ENCODE data around the gene ETF1.

The ETF1 gene

GRCh38 chr5:138542956-138543729 lies at the start of gene ETF1:
TSS of gene ETF1 (minus strand) at chr5:138543236. CDS start at chr5:138542918, 318 bp downstream.
- H3K36me3 Mint-ChIP-seq = peaks cover 88% of the 10 kb centered on the region
- H3K4me3 Mint-ChIP-seq = peak within 1 kb of the TSS; percentile 92
- peak within 1 kb of the TSS; percentile 99 for H3K27ac Mint-ChIP-seq
- peak; percentile 93 to 99 for DNase-seq (ENCODE audit: low spot score in 2 of 2)
- no peaks in the 10 kb centered on the region for H3K9me3 Mint-ChIP-seq
- H3K4me1 Mint-ChIP-seq = peaks cover 63% of the 10 kb centered on the region
- ATAC-seq = peak; percentile 95

- H3K4me3 Mint-ChIP-seq = no peak overlapping the region
- no peaks in the 10 kb centered on the region for H3K9me3 Mint-ChIP-seq
- no peak for DNase-seq (ENCODE audit: low spot score in 2 of 2)
- no peaks in the 10 kb centered on the region for H3K36me3 Mint-ChIP-seq
- ATAC-seq = no peak
- H3K4me1 Mint-ChIP-seq = no peaks in the 10 kb centered on the region
- H3K27ac Mint-ChIP-seq = peak overlapping the region; percentile 13
Measured at GRCh38 chr5:138588013-138588788, 45.2 kb upstream of the ETF1 start.

GRCh38 chr5:138585157-138585556 lies 42.1 kb upstream of the ETF1 start:
- ATAC-seq (no peak), DNase-seq (ENCODE audit: low spot score in 2 of 2) (no peak)
- Mint-ChIP-seq H3K36me3 (no peaks in the 10 kb centered on the region), H3K27ac (no peak overlapping the region), H3K4me3 (no peak overlapping the region), H3K4me1 (no peaks in the 10 kb centered on the region), H3K9me3 (no peaks in the 10 kb centered on the region)

GRCh38 chr5:138583984-138584637 lies 41.1 kb upstream of the ETF1 start:
- Mint-ChIP-seq H3K4me1 (no peaks in the 10 kb centered on the region), H3K9me3 (no peaks in the 10 kb centered on the region), H3K27ac (no peak overlapping the region), H3K36me3 (no peaks in the 10 kb centered on the region), H3K4me3 (no peak overlapping the region)
- DNase-seq (ENCODE audit: low spot score in 2 of 2) (no peak), ATAC-seq (no peak)

GRCh38 chr5:138582959-138583358 lies 39.9 kb upstream of the ETF1 start:
- Mint-ChIP-seq H3K4me3 (no peak overlapping the region), H3K4me1 (no peaks in the 10 kb centered on the region)

GRCh38 chr5:138580777-138581176 lies 37.7 kb upstream of the ETF1 start:
- Mint-ChIP-seq H3K27ac (no peak overlapping the region), H3K36me3 (peaks cover 9% of the 10 kb centered on the region), H3K9me3 (no peaks in the 10 kb centered on the region), H3K4me1 (peaks cover 4% of the 10 kb centered on the region), H3K4me3 (no peak overlapping the region)
- ATAC-seq (no peak), DNase-seq (ENCODE audit: low spot score in 2 of 2) (no peak)

More at GRCh38 chr5:138582959-138583358, 39.9 kb upstream of the ETF1 start:
- Mint-ChIP-seq H3K36me3 (no peaks in the 10 kb centered on the region), H3K9me3 (no peaks in the 10 kb centered on the region), H3K27ac (no peak overlapping the region)
- no peak for ATAC-seq
- DNase-seq (ENCODE audit: low spot score in 2 of 2) = no peak

- ATAC-seq = no peak
- Mint-ChIP-seq H3K9me3 (no peaks in the 10 kb centered on the region), H3K36me3 (peaks cover 17% of the 10 kb centered on the region), H3K4me3 (no peak overlapping the region), H3K4me1 (peaks cover 10% of the 10 kb centered on the region), H3K27ac (no peak overlapping the region)
- DNase-seq (ENCODE audit: low spot score in 2 of 2) = no peak
Measured at GRCh38 chr5:138580001-138580400, 37.0 kb upstream of the ETF1 start.

- DNase-seq (ENCODE audit: low spot score in 2 of 2) (no peak), ATAC-seq (no peak)
- Mint-ChIP-seq H3K36me3 (peaks cover 22% of the 10 kb centered on the region), H3K9me3 (no peaks in the 10 kb centered on the region), H3K4me1 (peaks cover 15% of the 10 kb centered on the region), H3K4me3 (no peak overlapping the region), H3K27ac (no peak overlapping the region)
Measured at GRCh38 chr5:138579517-138579863, 36.5 kb upstream of the ETF1 start.

GRCh38 chr5:138577452-138577851 lies 34.4 kb upstream of the ETF1 start:
- DNase-seq (ENCODE audit: low spot score in 2 of 2) (no peak), ATAC-seq (no peak)
- Mint-ChIP-seq H3K4me1 (peaks cover 26% of the 10 kb centered on the region), H3K4me3 (no peak overlapping the region), H3K27ac (no peak overlapping the region), H3K36me3 (peaks cover 42% of the 10 kb centered on the region), H3K9me3 (no peaks in the 10 kb centered on the region)

- Mint-ChIP-seq H3K36me3 (peaks cover 63% of the 10 kb centered on the region), H3K9me3 (no peaks in the 10 kb centered on the region), H3K4me3 (peak within 1 kb of the TSS; percentile 90), H3K4me1 (peaks cover 34% of the 10 kb centered on the region), H3K27ac (peak within 1 kb of the TSS; percentile 100)
- DNase-seq (ENCODE audit: low spot score in 2 of 2) = peak; percentile 92 to 98
- ATAC-seq = peak; percentile 91
Measured at GRCh38 chr5:138575194-138576015, 32.4 kb upstream of the ETF1 start, which contains the start of gene HSPA9. TSS of gene HSPA9 (minus strand) at chr5:138575401. CDS start at chr5:138575318, 83 bp downstream.

- ATAC-seq (peak; percentile 35), DNase-seq (ENCODE audit: low spot score in 2 of 2) (no peak)
- Mint-ChIP-seq H3K4me1 (peaks cover 34% of the 10 kb centered on the region), H3K27ac (peak overlapping the region; percentile 100), H3K36me3 (peaks cover 69% of the 10 kb centered on the region), H3K9me3 (no peaks in the 10 kb centered on the region), H3K4me3 (peak overlapping the region; percentile 90)
Measured at GRCh38 chr5:138574744-138575193, 31.7 kb upstream of the ETF1 start.

- no peaks in the 10 kb centered on the region for H3K9me3 Mint-ChIP-seq
- DNase-seq (ENCODE audit: low spot score in 2 of 2) (no peak), ATAC-seq (no peak)
- peak overlapping the region; percentile 90 for H3K4me3 Mint-ChIP-seq
- peaks cover 36% of the 10 kb centered on the region for H3K4me1 Mint-ChIP-seq
- H3K36me3 Mint-ChIP-seq = peaks cover 75% of the 10 kb centered on the region
- H3K27ac Mint-ChIP-seq = peak overlapping the region; percentile 100
Measured at GRCh38 chr5:138573949-138574670, 31.1 kb upstream of the ETF1 start.

GRCh38 chr5:138573223-138573622 lies 30.2 kb upstream of the ETF1 start:
- DNase-seq (ENCODE audit: low spot score in 2 of 2) (no peak), ATAC-seq (no peak)
- H3K27ac Mint-ChIP-seq = peak overlapping the region; percentile 100
- no peaks in the 10 kb centered on the region for H3K9me3 Mint-ChIP-seq
- H3K4me1 Mint-ChIP-seq = peaks cover 44% of the 10 kb centered on the region
- H3K4me3 Mint-ChIP-seq = peak overlapping the region; percentile 90
- H3K36me3 Mint-ChIP-seq = peaks cover 84% of the 10 kb centered on the region

- Mint-ChIP-seq H3K4me3 (no peak overlapping the region), H3K27ac (peak overlapping the region; percentile 63), H3K4me1 (peaks cover 57% of the 10 kb centered on the region), H3K9me3 (no peaks in the 10 kb centered on the region), H3K36me3 (peaks cover 100% of the 10 kb centered on the region)
- DNase-seq (ENCODE audit: low spot score in 2 of 2) (no peak), ATAC-seq (no peak)
Measured at GRCh38 chr5:138570871-138571270, 27.8 kb upstream of the ETF1 start.
